AG04450 (cell line): ENCODE data around the gene PCED1B. TPM values are rescaled to one million over a fixed set of nuclear protein-coding genes. Genes with fewer than 3 reads are reported as not detected.

ENCODE experiments used
- CTCF ChIA-PET: fragments of 300-600, 350-600 bp; formaldehyde crosslinking; extraction: SDS; loops from one replicate; lab custom pipeline; 2022; ENCODE audit warnings: antibody characterized with exemption, inconsistent platforms; lab: Charles Lee
- POLR2A ChIA-PET: fragments of 350-600 bp; formaldehyde crosslinking; extraction: SDS; loops from one replicate; lab custom pipeline; 2021; ENCODE audit warnings: antibody characterized with exemption, inconsistent platforms; lab: Yijun Ruan, JAX
- DNase-seq: peaks from one replicate; pipeline ENCODE4 v3.0.0-alpha.2; 2011; ENCODE audit warnings: low read depth, low spot score
- H3K27ac ChIP-seq: one replicate; pipeline ENCODE4 v1.5.1; 2012; ENCODE audit warnings: low read depth, low read length, control low read depth
- H3K27me3 ChIP-seq: one replicate; pipeline ENCODE4 v1.6.0; 2012; ENCODE audit warnings: low read length; ENCODE audit not compliant: control insufficient read depth, insufficient read depth
- H3K4me3 ChIP-seq: 2 replicates; pipeline ENCODE4 v1.5.1; 2011; ENCODE audit warnings: mild to moderate bottlenecking, low read depth, low read length, control low read depth
- H3K9me3 ChIP-seq: 2 replicates; pipeline ENCODE4 v1.5.1; 2012; ENCODE audit warnings: low read length; ENCODE audit not compliant: control insufficient read depth, insufficient read depth
- CTCF ChIP-seq: IDR thresholded peaks from 2 replicates; pipeline ENCODE4 v1.5.1; 2011; ENCODE audit warnings: low read depth, low read length, control low read depth, inconsistent platforms
- polyA plus RNA-seq: library from polyadenylated mRNA; depleted of rRNA; stranded (reverse); fragments of >200 nt; gene quantifications from 2 replicates; pipeline ENCODE4 v1.2.3, GENCODE V29; 2011; rRNA removed
- small RNA-seq: library from RNA; depleted of rRNA; stranded (forward); fragments of <200 nt; gene quantifications from one replicate; pipeline ENCODE3, GENCODE V24; 2012; ENCODE audit warnings: low read depth; ENCODE audit not compliant: insufficient read length

PCED1B gene
- polyA plus RNA-seq, 1 experiment = 0.88 TPM

- DNase-seq = no peak
- no peak overlapping the region for H3K4me3 ChIP-seq
- no peak overlapping the region for H3K27ac ChIP-seq
- ChIA-PET CTCF (interaction anchor here (2.4 kb wide), 1 partner anchor 250 kb away, joined by 7 read pairs; no protein-coding TSS in a partner anchor), POLR2A (no interaction called here)
- TF ChIP-seq CTCF = no peak
- no peaks in the 10 kb centered on the region; the same call in 1 of the 2 replicates for H3K9me3 ChIP-seq
- H3K27me3 ChIP-seq = no peaks in the 10 kb centered on the region
These were observed 202.8 kb downstream of the PCED1B start for GRCh38 chr12:47282206-47282605.

Small RNA genes within 50 kb of the gene (small RNA-seq; reads per million reads assigned to genes)
- gene MIR4698 = not detected

Other genes with a start within 250 kb of the PCED1B start
- 15.5 and 18.7 TPM in 2 replicates for gene AMIGO2, start 338 bp downstream of the PCED1B start, polyA plus RNA-seq